Adipocyte (in vitro differentiated cells): ENCODE data around the gene PRG3.
"Not testable (repeated sequence)": the region's sequence is repeated elsewhere in the genome, so short reads cannot be mapped to it uniquely, and the experiment has no call there.

Source experiments
- DNase-seq: peaks from one replicate; pipeline ENCODE4 v3.0.0-alpha.2; 2015; ENCODE audit warnings: low read depth
- H3K27me3 ChIP-seq: replicated peaks from 2 replicates; pipeline ENCODE4 v1.7.0; 2013; ENCODE audit warnings: mild to moderate bottlenecking, low read length, moderate library complexity; ENCODE audit not compliant: control insufficient read depth, insufficient read depth
- H3K36me3 ChIP-seq: 2 replicates; pipeline ENCODE4 v1.7.0; 2013; ENCODE audit warnings: low read length, mild to moderate bottlenecking, moderate library complexity; ENCODE audit not compliant: control insufficient read depth, insufficient read depth, severe bottlenecking
- H3K4me1 ChIP-seq: 2 replicates; pipeline ENCODE4 v1.7.0; 2013; ENCODE audit warnings: mild to moderate bottlenecking, low read length, moderate library complexity; ENCODE audit not compliant: control insufficient read depth, insufficient read depth
- H3K4me3 ChIP-seq: 2 replicates; pipeline ENCODE4 v1.7.0; 2013; ENCODE audit warnings: mild to moderate bottlenecking, low read length, moderate library complexity
- H3K9ac ChIP-seq: 2 replicates; pipeline ENCODE4 v1.7.0; 2013; ENCODE audit warnings: mild to moderate bottlenecking, low read length, moderate library complexity
- H3K9me3 ChIP-seq: 2 replicates; pipeline ENCODE4 v1.7.0; 2013; ENCODE audit warnings: mild to moderate bottlenecking, low read length, moderate library complexity; ENCODE audit not compliant: control insufficient read depth

Gene PRG3

GRCh38 chr11:57407941-57408475, 27.1 kb upstream of the PRG3 start:
- H3K4me1 ChIP-seq: peaks cover 31% of the 10 kb centered on the region
- no peak for DNase-seq
- H3K4me3 ChIP-seq: no peak overlapping the region
- H3K9me3 ChIP-seq: no peaks in the 10 kb centered on the region
- peaks cover 25% of the 10 kb centered on the region for H3K36me3 ChIP-seq
- no peaks in the 10 kb centered on the region for H3K27me3 ChIP-seq
- no peak overlapping the region for H3K9ac ChIP-seq

DNA sequence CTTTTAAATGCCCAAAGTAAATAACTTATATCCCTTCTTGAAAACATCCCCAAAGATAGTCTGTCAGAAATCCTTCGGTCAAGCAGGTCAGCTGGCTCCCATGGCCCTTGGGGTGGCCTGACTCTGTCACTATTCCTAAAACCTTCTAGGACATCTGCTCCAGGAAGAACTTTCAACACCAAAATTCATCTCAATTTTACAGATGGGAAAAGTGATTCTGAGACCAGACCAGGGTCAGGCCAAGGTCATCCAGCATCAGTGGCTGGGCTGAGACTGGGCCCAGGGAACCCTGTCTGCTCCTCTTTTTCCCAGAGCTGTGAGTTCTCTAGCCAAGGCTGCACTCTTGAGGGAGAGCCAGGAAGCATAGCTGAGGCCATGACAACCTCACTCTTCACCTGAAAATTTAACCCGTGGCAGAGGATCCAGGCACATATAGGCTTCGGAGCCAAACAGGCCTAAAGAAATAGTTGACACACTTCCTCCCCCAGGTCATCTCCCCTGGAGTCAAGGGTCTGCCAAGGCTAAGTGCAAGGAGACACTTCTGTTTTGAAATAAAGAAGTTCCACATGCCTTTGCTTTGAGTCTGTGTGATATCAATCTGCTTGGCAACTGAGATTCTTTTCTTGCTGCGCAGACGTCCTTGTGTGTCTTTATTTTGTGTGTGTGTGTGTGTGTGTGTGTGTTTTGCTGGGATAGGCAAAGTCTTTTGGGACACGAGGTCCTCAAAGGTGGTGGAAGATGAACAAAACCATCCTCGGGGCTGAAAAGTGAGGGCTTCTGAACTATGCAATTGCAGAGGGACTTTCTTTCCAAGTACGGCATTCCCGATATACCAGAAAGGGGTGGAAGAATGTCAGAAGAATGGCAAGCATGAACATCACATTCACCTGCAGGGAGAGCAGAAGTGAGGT, 26.3 kb upstream of the PRG3 start:
- H3K36me3 ChIP-seq: peaks cover 24% of the 10 kb centered on the region
- H3K9me3 ChIP-seq: no peaks in the 10 kb centered on the region
- peaks cover 31% of the 10 kb centered on the region for H3K4me1 ChIP-seq

DNA sequence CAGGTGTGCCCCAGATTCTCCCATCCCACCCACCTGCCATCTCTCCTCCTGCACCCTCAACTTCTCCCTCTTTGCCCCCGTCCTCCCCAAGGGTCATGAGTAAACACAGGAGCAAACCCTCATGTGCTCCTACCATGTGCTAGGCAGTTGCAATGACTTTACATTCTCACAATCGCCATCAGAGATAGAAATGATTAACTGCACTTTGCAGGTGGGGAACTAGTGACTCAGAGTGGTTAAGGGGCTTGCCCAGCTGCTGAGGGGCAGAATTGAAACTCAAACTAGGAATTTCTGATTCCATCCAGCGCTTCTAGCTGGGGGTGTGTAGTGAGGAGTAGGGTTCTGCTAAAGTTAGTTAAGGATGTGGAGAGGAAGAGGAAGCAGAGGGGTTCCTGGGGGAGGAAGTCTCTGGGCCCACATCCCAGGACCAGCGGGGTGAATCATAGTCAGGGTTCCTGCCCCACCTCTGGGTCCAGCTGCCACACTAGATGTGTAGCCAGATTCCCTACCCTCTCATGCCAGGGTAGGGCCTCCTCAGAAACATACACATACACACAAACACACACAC, 25.5 kb upstream of the PRG3 start:
- Histone ChIP-seq H3K9me3 (no peaks in the 10 kb centered on the region), H3K4me3 (no peak overlapping the region), H3K4me1 (peaks cover 31% of the 10 kb centered on the region), H3K9ac (no peak overlapping the region), H3K27me3 (no peaks in the 10 kb centered on the region), H3K36me3 (peaks cover 24% of the 10 kb centered on the region)
- DNase-seq: no peak

More for the DNA sequence above, 26.3 kb upstream of the PRG3 start:
- no peak overlapping the region for H3K9ac ChIP-seq
- H3K27me3 ChIP-seq: no peaks in the 10 kb centered on the region
- no peak for DNase-seq
- no peak overlapping the region for H3K4me3 ChIP-seq

- no peak overlapping the region for H3K4me3 ChIP-seq
- H3K4me1 ChIP-seq: peaks cover 28% of the 10 kb centered on the region
- DNase-seq: no peak
- H3K9ac ChIP-seq: no peak overlapping the region
- no peaks in the 10 kb centered on the region for H3K9me3 ChIP-seq
- peaks cover 24% of the 10 kb centered on the region for H3K36me3 ChIP-seq
- H3K27me3 ChIP-seq: no peaks in the 10 kb centered on the region
Measured at GRCh38 chr11:57405271-57405860, 24.4 kb upstream of the PRG3 start.

DNA sequence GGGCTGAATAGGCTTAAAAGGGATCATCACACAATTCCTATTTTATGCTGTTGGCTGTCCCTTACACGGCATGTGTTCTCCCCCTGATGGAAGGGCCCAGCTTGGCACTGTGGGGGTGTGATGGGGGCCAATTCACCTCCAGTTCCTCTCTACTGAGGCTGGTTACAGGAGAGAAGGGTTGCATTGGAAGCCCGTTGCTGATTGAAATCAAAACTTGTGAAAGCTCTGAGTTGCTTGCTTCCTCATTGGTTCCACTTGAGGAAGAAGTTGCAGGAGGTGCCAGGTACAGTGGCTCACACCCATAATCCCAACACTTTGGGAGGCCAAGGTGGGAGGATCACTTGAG, 22.8 kb upstream of the PRG3 start:
- Histone ChIP-seq H3K4me1 (peaks cover 22% of the 10 kb centered on the region), H3K9me3 (no peaks in the 10 kb centered on the region), H3K4me3 (no peak overlapping the region), H3K9ac (no peak overlapping the region), H3K36me3 (peaks cover 14% of the 10 kb centered on the region), H3K27me3 (no peaks in the 10 kb centered on the region)
- no peak for DNase-seq

DNA sequence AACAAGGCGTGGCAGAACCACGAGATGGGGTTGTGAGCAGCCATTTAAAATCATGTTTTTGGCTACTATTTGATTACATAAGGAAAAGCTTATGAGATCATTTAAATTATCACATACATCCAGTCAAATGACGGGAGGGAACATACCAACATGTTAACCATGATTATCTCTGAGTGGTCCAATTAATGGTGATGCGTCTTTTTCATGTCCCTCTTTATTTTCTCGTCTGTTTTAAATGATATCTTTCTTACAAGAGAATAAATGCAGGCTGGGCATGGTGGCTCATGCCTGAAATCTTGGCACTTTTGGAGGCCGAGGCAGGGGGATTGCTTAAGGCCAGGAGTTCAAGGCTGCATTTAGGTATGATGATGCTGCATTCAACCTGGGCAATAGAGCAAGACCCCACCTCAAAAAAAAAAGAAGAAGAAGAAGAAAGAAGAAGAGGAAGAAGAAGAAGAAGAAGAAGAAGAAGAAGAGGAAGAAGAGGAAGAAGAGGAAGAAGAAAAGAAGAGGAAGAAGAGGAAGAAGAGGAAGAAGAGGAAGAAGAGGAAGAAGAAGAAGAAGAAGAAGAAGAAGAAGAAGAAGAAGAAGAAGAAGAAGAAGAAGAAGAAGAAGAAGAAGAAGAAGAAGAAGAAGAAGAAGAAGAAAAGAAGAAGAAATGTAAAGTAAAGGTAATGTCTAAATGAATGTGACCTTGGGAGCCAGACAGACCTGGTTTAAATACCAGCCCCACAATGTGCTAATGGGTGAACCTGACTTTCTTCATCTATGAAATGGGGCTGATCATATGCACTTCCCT, 22.3 kb upstream of the PRG3 start:
- DNase-seq, H3K27me3 ChIP-seq: not testable (repeated sequence)

DNA sequence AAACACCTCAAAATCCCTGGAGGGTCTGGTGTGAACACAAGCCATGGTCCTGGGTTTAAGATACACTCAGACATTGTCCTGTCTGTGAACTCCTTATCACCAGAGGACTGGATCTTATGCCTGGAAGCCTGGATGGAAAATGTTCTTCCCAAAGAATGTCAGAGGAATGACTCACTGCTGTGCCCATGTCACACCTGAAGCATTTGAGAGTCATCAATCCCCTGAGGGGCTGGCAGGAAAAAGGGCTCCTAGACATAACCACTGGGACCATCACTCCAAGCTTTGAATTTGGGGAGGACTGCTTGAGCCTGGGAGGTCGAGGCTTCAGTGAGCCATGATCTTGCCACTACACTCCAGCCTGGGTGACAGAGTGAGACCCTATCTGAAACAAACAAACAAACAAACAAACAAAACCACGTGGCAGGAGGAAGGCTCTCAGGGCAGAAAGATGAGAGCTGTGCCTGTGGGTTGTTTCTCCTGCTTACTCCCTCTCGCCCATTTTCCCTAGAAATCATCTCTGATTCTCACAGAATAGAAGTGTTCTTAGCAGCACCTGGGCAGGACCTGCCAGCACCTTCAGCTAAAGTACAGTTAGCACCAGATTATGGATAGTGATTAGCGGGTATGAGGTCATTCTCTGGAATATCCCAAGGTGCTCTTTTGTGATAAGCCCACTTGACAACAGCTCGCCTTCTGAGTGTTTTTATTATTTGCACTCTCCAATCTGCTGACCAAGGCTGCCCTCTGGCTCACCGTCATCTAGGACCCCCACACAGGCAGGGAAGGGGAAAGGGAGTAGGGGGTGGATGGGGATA, 21.4 kb upstream of the PRG3 start:
- no peaks in the 10 kb centered on the region for H3K27me3 ChIP-seq
- no peak for DNase-seq
- H3K9me3 ChIP-seq: no peaks in the 10 kb centered on the region
- no peak overlapping the region for H3K4me3 ChIP-seq
- H3K36me3 ChIP-seq: peaks cover under 1% of the 10 kb centered on the region
- no peak overlapping the region for H3K9ac ChIP-seq
- peaks cover 19% of the 10 kb centered on the region for H3K4me1 ChIP-seq

More for the DNA sequence above, 22.3 kb upstream of the PRG3 start:
- H3K4me1 ChIP-seq: peaks cover 22% of the 10 kb centered on the region
- not testable (repeated sequence) for H3K36me3 ChIP-seq, H3K9ac ChIP-seq, H3K9me3 ChIP-seq, H3K4me3 ChIP-seq

DNA sequence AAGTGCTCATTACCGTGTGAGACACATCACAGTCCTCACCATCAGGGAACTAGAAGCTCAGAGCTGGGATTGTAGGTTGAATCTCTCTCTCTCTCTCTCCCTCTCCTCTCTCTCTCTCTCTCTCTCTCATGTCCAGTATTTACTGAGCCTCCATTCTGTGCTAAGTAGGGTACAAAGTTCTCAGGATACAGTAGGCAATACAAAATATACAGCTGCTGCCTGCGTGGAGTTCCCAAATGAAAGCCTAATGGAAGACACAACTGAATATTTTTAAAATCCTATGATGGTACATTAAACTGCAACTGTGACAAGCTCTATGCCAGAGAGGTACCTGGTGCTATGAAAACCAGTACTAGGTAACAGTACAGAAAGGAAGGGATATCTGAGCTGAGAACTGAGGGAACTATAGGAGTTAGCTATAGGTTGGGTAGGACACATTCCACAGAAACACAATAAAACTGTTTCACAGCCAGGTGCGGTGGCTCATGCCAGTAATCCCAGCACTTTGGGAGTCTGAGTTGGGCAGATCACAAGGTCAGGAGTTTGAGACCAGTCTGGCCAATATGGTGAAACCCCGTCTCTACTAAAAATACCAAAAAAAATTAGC, 19.1 kb upstream of the PRG3 start:
- H3K9me3 ChIP-seq: no peaks in the 10 kb centered on the region
- H3K9ac ChIP-seq: no peak overlapping the region
- no peaks in the 10 kb centered on the region for H3K36me3 ChIP-seq
- H3K4me1 ChIP-seq: no peaks in the 10 kb centered on the region
- DNase-seq: no peak
- H3K4me3 ChIP-seq: no peak overlapping the region
- no peaks in the 10 kb centered on the region for H3K27me3 ChIP-seq

DNA sequence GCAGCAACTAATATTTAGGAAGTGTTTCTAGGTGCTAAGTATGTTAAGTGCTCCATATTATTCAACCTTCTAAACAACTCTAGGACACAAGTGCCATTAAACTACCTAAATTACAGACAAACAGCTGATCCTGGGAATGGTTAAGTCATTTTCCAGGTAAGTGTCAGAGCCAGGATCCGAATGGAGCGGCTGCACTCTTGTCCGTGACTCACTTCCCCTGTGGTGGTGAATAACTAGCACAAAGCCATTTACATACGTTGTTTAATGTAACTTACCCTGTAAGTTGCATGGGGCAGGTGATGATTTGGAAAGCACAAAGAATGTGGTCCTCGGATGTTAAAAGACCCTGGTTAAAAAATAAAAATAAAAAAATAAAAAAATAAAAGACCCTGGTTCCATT, 18.3 kb upstream of the PRG3 start:
- Histone ChIP-seq H3K36me3 (no peaks in the 10 kb centered on the region), H3K27me3 (no peaks in the 10 kb centered on the region), H3K4me3 (no peak overlapping the region), H3K9ac (no peak overlapping the region), H3K4me1 (no peaks in the 10 kb centered on the region), H3K9me3 (no peaks in the 10 kb centered on the region)
- DNase-seq: no peak

GRCh38 chr11:57397394-57397990, 16.5 kb upstream of the PRG3 start:
- Histone ChIP-seq H3K27me3 (no peaks in the 10 kb centered on the region), H3K4me1 (no peaks in the 10 kb centered on the region), H3K4me3 (no peak overlapping the region), H3K9me3 (no peaks in the 10 kb centered on the region), H3K36me3 (no peaks in the 10 kb centered on the region), H3K9ac (no peak overlapping the region)
- DNase-seq: no peak
